NB4 (cell line): ENCODE measurements around the gene KLHDC8A.

ENCODE experiments used
- DNase-seq: peaks from one replicate; pipeline ENCODE4 v3.0.0; 2010; ENCODE audit warnings: low read depth
- H3K4me3 ChIP-seq: one replicate; pipeline ENCODE4 v1.5.1; 2011; ENCODE audit warnings: mild to moderate bottlenecking, low read depth, low read length, moderate library complexity
- MYC ChIP-seq: IDR thresholded peaks from 2 replicates; pipeline ENCODE4 v1.6.1; 2011; ENCODE audit warnings: low read depth, low read length
- POLR2A ChIP-seq: IDR thresholded peaks from 2 replicates; pipeline ENCODE4 v1.6.1; 2011; ENCODE audit warnings: mild to moderate bottlenecking; ENCODE audit not compliant: insufficient read length; ENCODE audit errors: extremely low read depth
- TF ChIP-seq, protein P1 (sequence below): IDR thresholded peaks from 2 replicates; pipeline ENCODE4 v1.6.1; 2011; ENCODE audit warnings: low read depth, low read length
- TF ChIP-seq, protein P2 (sequence below): IDR thresholded peaks from one replicate; pipeline ENCODE4 v1.5.1; 2012; ENCODE audit warnings: low read depth, low read length

Gene KLHDC8A

DNA sequence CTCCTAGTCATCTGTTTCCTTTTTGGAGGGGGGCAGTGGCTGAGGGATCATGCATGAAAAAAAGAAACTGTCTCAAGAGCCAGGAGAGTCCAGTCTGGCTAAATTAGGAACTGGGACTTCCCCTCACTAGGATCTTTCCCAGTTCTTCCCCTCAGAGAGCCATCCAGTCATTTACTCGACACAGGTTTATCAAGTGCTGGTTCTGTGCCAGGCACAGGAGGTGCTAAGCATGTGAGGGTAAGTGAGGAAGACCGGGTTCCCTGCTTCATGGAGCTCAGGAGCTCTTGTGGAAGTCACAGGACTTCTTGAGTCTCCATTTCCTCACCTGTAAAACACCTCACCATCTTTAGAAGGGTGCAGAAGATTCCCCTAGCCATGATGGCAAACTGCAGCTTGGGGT is 26.6 kb downstream of the KLHDC8A start:
- DNase-seq: no peak
- TF ChIP-seq MYC: no peak
- TF ChIP-seq POLR2A: no peak
- TF ChIP-seq, protein P1, sequence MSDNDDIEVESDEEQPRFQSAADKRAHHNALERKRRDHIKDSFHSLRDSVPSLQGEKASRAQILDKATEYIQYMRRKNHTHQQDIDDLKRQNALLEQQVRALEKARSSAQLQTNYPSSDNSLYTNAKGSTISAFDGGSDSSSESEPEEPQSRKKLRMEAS: no peak
- TF ChIP-seq, protein P2, sequence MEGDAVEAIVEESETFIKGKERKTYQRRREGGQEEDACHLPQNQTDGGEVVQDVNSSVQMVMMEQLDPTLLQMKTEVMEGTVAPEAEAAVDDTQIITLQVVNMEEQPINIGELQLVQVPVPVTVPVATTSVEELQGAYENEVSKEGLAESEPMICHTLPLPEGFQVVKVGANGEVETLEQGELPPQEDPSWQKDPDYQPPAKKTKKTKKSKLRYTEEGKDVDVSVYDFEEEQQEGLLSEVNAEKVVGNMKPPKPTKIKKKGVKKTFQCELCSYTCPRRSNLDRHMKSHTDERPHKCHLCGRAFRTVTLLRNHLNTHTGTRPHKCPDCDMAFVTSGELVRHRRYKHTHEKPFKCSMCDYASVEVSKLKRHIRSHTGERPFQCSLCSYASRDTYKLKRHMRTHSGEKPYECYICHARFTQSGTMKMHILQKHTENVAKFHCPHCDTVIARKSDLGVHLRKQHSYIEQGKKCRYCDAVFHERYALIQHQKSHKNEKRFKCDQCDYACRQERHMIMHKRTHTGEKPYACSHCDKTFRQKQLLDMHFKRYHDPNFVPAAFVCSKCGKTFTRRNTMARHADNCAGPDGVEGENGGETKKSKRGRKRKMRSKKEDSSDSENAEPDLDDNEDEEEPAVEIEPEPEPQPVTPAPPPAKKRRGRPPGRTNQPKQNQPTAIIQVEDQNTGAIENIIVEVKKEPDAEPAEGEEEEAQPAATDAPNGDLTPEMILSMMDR: no peak
- no peak overlapping the region for H3K4me3 ChIP-seq

DNA sequence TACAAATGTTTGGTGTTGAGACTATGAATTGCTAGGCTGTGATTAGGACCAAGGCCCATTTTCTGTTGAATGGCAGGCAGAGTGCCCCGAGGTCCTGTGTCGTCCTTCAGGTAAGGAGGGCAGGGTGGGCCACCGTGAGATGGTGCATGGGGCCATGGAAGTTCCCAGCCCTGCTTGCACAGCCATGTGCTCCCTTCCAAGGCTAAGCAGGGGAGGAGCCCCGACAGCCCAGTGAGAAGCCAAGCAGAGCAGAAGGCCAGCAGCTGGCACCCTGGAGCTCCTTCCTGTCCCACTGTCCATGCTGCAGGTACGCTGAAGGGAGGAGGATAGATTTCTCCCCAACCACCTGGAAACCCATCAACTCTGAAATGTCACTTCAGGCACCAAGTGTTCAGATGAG is 27.0 kb downstream of the KLHDC8A start:
- DNase-seq: no peak
- H3K4me3 ChIP-seq: no peak overlapping the region
- TF ChIP-seq, protein P1: no peak
- no peak for TF ChIP-seq POLR2A
- TF ChIP-seq, protein P2: no peak
- no peak for TF ChIP-seq MYC

DNA sequence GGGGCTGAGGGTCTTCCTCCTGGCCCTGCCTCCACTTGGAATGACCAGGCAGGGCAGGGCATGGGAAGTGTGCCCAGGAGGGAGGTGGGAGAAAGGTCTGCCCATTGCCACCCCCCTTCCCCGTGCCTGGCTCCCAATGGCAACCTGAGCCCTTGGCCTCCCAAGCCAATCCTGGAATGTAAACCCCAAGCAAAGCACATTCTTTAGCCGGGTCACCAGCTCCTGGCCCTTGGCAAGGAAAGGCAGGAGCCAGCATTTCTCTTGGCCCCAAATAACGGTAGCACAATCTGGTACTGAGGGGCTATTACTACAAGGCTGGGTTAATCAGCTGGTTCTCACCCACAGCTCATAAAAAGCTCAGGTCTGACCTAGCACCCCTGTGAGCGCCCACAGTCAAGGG is 28.2 kb downstream of the KLHDC8A start:
- no peak for TF ChIP-seq POLR2A
- TF ChIP-seq MYC: no peak
- TF ChIP-seq, protein P2: no peak
- TF ChIP-seq, protein P1: no peak
- no peak for DNase-seq
- no peak overlapping the region for H3K4me3 ChIP-seq

DNA sequence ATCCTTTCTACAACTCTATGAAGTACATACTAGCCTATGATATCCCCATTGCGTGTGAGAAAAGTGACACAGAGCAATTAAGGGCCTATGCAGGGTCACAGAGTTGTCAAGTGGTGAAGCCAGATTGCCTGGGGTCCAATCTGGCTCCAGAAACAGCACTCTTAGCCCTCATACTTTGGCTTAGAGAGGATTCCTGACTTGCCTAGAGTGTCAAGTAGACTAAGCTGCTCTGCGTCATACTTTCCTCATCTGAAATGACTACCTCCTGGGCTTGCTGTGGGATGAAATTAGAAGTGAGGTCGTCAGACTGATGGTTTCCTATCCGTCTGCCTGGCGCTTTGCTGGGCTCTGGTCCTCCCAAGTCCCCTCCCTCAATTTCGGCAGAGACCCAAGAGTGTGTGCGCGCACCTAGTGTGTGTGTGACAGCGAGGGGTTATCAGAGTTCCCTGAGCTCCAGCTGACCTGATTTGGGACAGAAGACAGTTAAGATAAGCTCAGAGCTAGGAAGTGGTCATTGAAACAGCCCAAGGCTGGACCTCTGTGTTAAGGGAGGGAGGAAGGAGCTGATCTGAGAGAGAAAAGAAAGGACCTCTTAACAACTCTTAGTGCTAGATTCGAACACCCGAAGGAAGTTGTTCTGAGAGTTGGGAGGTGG is 29.8 kb downstream of the KLHDC8A start:
- DNase-seq: no peak
- no peak for TF ChIP-seq MYC
- TF ChIP-seq, protein P2: no peak
- TF ChIP-seq POLR2A: no peak
- TF ChIP-seq, protein P1: no peak
- H3K4me3 ChIP-seq: no peak overlapping the region

DNA sequence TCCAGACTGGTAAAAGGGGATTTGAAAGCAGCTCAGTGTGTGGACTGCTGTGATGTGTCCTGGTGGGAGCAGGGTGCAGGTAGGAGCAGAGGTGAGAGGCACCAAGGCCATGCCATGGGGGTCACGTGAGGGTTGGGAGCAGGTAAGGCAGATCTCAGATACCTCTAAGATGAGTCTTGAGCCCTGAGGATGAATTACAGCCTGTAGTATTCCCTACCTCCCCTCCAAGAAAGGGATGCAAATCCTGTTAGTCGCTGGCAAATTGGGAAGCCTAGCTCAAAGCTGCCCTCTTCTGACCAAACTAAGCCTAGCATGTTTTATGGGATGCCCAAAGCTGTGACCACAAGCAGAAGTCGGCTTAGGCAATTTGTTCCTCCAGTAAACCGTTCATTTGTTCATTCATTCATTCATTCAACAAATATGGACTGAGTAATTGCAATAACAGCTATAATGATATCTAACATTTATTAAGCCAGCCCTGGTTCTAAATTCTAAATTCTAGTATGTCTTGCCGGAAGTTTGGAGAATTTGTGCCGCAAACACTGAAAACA is 31.3 kb downstream of the KLHDC8A start:
- peak; percentile 66 for DNase-seq
- no peak for TF ChIP-seq MYC
- TF ChIP-seq, protein P2: peak; percentile 55
- TF ChIP-seq, protein P1: no peak
- no peak for TF ChIP-seq POLR2A
- H3K4me3 ChIP-seq: no peak overlapping the region
